OCI-LY3 (cell line): Measurements from ENCODE around the gene OCEL1.
A peak's percentile ranks its signal among the peaks of the same experiment; 100 is the strongest.

Experiments
- H2AFZ ChIP-seq: fragments of 200-600, 300-600 bp; shearing (Covaris generic); 2 replicates; pipeline ENCODE4 v1.6.0; 2014; ENCODE audit warnings: antibody characterized with exemption, low read depth, low read length
- H3K27ac ChIP-seq: fragments of 200-600, 300-600 bp; sonication (generic); 2 replicates; pipeline ENCODE4 v1.5.1; 2014; ENCODE audit warnings: mild to moderate bottlenecking, low read length, moderate library complexity, mixed read lengths
- H3K27me3 ChIP-seq: fragments of 200-600, 300-600 bp; sonication (generic); 2 replicates; pipeline ENCODE4 v1.6.1; 2014; ENCODE audit warnings: low read depth, low read length, mixed read lengths
- H3K36me3 ChIP-seq: fragments of 200-600, 300-600 bp; sonication (generic); replicated peaks from 2 replicates; pipeline ENCODE3; 2014; ENCODE audit warnings: low read depth, low read length, mixed read lengths
- H3K4me1 ChIP-seq: fragments of 300-600, 200-600 bp; sonication (generic); 2 replicates; pipeline ENCODE4 v1.6.1; 2014; ENCODE audit warnings: low read length, mixed read lengths
- H3K4me2 ChIP-seq: fragments of 200-600, 300-600 bp; sonication (generic); 2 replicates; pipeline ENCODE4 v1.6.1; 2014; ENCODE audit warnings: low read length, mixed read lengths
- H3K4me3 ChIP-seq: fragments of 300-600, 200-600 bp; sonication (generic); 2 replicates; pipeline ENCODE4 v1.5.1; 2014; ENCODE audit warnings: antibody characterized with exemption, mild to moderate bottlenecking, low read length, moderate library complexity
- H3K79me2 ChIP-seq: fragments of 300-600, 200-600 bp; shearing (Covaris generic); 2 replicates; pipeline ENCODE4 v1.6.1; 2014; ENCODE audit warnings: mild to moderate bottlenecking, low read length, mixed read lengths
- H3K9ac ChIP-seq: fragments of 300-600, 200-600 bp; shearing (Covaris generic); 2 replicates; pipeline ENCODE4 v1.6.0; 2014; ENCODE audit warnings: mild to moderate bottlenecking, low read length, moderate library complexity
- H3K9me3 ChIP-seq: fragments of 200-600, 300-600 bp; shearing (Covaris generic); 2 replicates; pipeline ENCODE4 v1.6.1; 2014; ENCODE audit warnings: low read length, mixed read lengths; ENCODE audit not compliant: insufficient read depth
- H4K20me1 ChIP-seq: fragments of 200-600, 300-600 bp; sonication (generic); 2 replicates; pipeline ENCODE4 v1.6.1; 2016; ENCODE audit warnings: low read length, mixed read lengths; ENCODE audit not compliant: insufficient read depth
- CTCF ChIP-seq: fragments of 200-600, 300-600 bp; sonication (generic); IDR thresholded peaks from 2 replicates; pipeline ENCODE4 v1.5.1; 2014; ENCODE audit warnings: antibody characterized with exemption, low read length, low read depth
- EZH2phosphoT487 ChIP-seq: fragments of 200-600 bp; shearing (Covaris generic); IDR thresholded peaks from 2 replicates; pipeline ENCODE4 v1.6.1; 2018; ENCODE audit warnings: antibody characterized with exemption, mixed run types, low read depth

The OCEL1 gene

GRCh38 chr19:17266026-17266425, 40.0 kb downstream of the OCEL1 start:
- Histone ChIP-seq H3K27me3 (no peaks in the 10 kb centered on the region), H3K9ac (no peak overlapping the region), H2AFZ (no peak overlapping the region), H3K4me1 (peaks cover 12% of the 10 kb centered on the region), H3K36me3 (peaks cover 8% of the 10 kb centered on the region), H3K4me2 (peak overlapping the region; percentile 61), H4K20me1 (no peaks in the 10 kb centered on the region), H3K9me3 (no peaks in the 10 kb centered on the region), H3K4me3 (peak overlapping the region; percentile 70; the same call in 1 of the 2 replicates), H3K27ac (no peak overlapping the region), H3K79me2 (peaks cover 17% of the 10 kb centered on the region)
- TF ChIP-seq EZH2phosphoT487 (no peak), CTCF (no peak)

GRCh38 chr19:17266589-17266974, 40.6 kb downstream of the OCEL1 start:
- H3K9ac ChIP-seq: peak overlapping the region; percentile 44
- peaks cover 14% of the 10 kb centered on the region for H3K36me3 ChIP-seq
- H3K27ac ChIP-seq: peak overlapping the region; percentile 16; the same call in 1 of the 2 replicates
- no peaks in the 10 kb centered on the region for H3K9me3 ChIP-seq
- H3K79me2 ChIP-seq: peaks cover 17% of the 10 kb centered on the region
- no peaks in the 10 kb centered on the region for H3K27me3 ChIP-seq
- peak overlapping the region; percentile 62; the same call in 1 of the 2 replicates for H2AFZ ChIP-seq
- H3K4me1 ChIP-seq: peaks cover 11% of the 10 kb centered on the region; the same call in 1 of the 2 replicates
- no peaks in the 10 kb centered on the region for H4K20me1 ChIP-seq
- H3K4me3 ChIP-seq: peak overlapping the region; percentile 70
- no peak for TF ChIP-seq CTCF
- no peak for TF ChIP-seq EZH2phosphoT487
- H3K4me2 ChIP-seq: peak overlapping the region; percentile 61

GRCh38 chr19:17266975-17267788, 41.2 kb downstream of the OCEL1 start, which contains the start of gene BABAM1:
Gene BABAM1 (plus strand): TSS chr19:17267443. CDS start chr19:17268807, 1,364 bp downstream.
- Histone ChIP-seq H3K27me3 (no peaks in the 10 kb centered on the region), H3K27ac (peak within 1 kb of the TSS; percentile 43), H3K4me1 (peaks cover 11% of the 10 kb centered on the region; the same call in 1 of the 2 replicates)

More at GRCh38 chr19:17266975-17267788, 41.2 kb downstream of the OCEL1 start, which contains the start of gene BABAM1:
- Histone ChIP-seq H3K9me3 (no peaks in the 10 kb centered on the region), H3K4me3 (peak within 1 kb of the TSS; percentile 89), H3K36me3 (peaks cover 14% of the 10 kb centered on the region), H3K9ac (peak within 1 kb of the TSS; percentile 82), H3K4me2 (peak within 1 kb of the TSS; percentile 99), H3K79me2 (peaks cover 17% of the 10 kb centered on the region), H4K20me1 (no peaks in the 10 kb centered on the region), H2AFZ (peak within 1 kb of the TSS; percentile 70)
- TF ChIP-seq EZH2phosphoT487 (no peak), CTCF (no peak)
